HFFc6 (cell line): ENCODE measurements around the gene SLC6A3. TPM values are rescaled to one million over a fixed set of nuclear protein-coding genes. Genes with fewer than 3 reads are reported as not detected.

ENCODE experiments used
- DNase-seq: peaks from one replicate; pipeline ENCODE4 v3.0.0-alpha.2; 2018
- H3K27ac Mint-ChIP-seq: 2 replicates; pipeline ENCODE4 v1.8.0; 2020; ENCODE audit warnings: mild to moderate bottlenecking, mixed read lengths
- H3K27me3 Mint-ChIP-seq: 2 replicates; pipeline ENCODE4 v1.8.0; 2021; ENCODE audit warnings: mild to moderate bottlenecking, moderate library complexity, mixed read lengths; ENCODE audit not compliant: insufficient read depth
- H3K36me3 Mint-ChIP-seq: 2 replicates; pipeline ENCODE4 v1.8.0; 2021; ENCODE audit warnings: low read depth, mixed read lengths
- H3K4me1 Mint-ChIP-seq: 2 replicates; pipeline ENCODE4 v1.8.0; 2020; ENCODE audit warnings: low read depth, mixed read lengths
- H3K4me3 Mint-ChIP-seq: 2 replicates; pipeline ENCODE4 v1.8.0; 2020; ENCODE audit warnings: mild to moderate bottlenecking, moderate library complexity, mixed read lengths
- H3K9me3 Mint-ChIP-seq: 2 replicates; pipeline ENCODE4 v1.8.0; 2020; ENCODE audit warnings: mild to moderate bottlenecking, mixed read lengths
- total RNA-seq, 6 experiments: library from RNA; stranded (reverse); fragmentation: NEBNext Ultra II Directional; extraction: Animal tissue kit (Norgen Biotek cat#: 25700); gene quantifications; 2 replicates in 1 of 6; 3 replicates in 5 of 6; pipeline ENCODE4 v1.2.3, GENCODE V29; 2021
- TF ChIP-seq, protein P1 (sequence below): fragments of 200-600 bp; sonication (generic); IDR thresholded peaks from 2 replicates; pipeline ENCODE4 v1.5.0; 2021; ENCODE audit warnings: antibody characterized with exemption, mild to moderate bottlenecking

Gene SLC6A3
- total RNA-seq, 6 experiments from 2014 or later: not detected

- peaks cover 7% of the 10 kb centered on the region for H3K36me3 Mint-ChIP-seq
- H3K4me3 Mint-ChIP-seq: no peak overlapping the region
- H3K27ac Mint-ChIP-seq: no peak overlapping the region
- no peak for DNase-seq
- peaks cover 32% of the 10 kb centered on the region for H3K27me3 Mint-ChIP-seq
- no peaks in the 10 kb centered on the region for H3K4me1 Mint-ChIP-seq
- peaks cover 9% of the 10 kb centered on the region for H3K9me3 Mint-ChIP-seq
- TF ChIP-seq, protein P1, sequence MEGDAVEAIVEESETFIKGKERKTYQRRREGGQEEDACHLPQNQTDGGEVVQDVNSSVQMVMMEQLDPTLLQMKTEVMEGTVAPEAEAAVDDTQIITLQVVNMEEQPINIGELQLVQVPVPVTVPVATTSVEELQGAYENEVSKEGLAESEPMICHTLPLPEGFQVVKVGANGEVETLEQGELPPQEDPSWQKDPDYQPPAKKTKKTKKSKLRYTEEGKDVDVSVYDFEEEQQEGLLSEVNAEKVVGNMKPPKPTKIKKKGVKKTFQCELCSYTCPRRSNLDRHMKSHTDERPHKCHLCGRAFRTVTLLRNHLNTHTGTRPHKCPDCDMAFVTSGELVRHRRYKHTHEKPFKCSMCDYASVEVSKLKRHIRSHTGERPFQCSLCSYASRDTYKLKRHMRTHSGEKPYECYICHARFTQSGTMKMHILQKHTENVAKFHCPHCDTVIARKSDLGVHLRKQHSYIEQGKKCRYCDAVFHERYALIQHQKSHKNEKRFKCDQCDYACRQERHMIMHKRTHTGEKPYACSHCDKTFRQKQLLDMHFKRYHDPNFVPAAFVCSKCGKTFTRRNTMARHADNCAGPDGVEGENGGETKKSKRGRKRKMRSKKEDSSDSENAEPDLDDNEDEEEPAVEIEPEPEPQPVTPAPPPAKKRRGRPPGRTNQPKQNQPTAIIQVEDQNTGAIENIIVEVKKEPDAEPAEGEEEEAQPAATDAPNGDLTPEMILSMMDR: no peak
Observed at GRCh38 chr5:1448511-1449011, 3.3 kb upstream of the SLC6A3 start.

- Mint-ChIP-seq H3K36me3 (no peaks in the 10 kb centered on the region; the same call in 1 of the 2 replicates), H3K4me1 (no peaks in the 10 kb centered on the region), H3K27me3 (peaks cover 38% of the 10 kb centered on the region), H3K27ac (no peak overlapping the region), H3K4me3 (no peak overlapping the region), H3K9me3 (peaks cover 2% of the 10 kb centered on the region; the same call in 1 of the 2 replicates)
- TF ChIP-seq, protein P1: no peak
- no peak for DNase-seq
Observed at GRCh38 chr5:1447671-1448361, 2.6 kb upstream of the SLC6A3 start.

GRCh38 chr5:1446602-1447343 is 1.5 kb upstream of the SLC6A3 start:
- no peak for DNase-seq
- no peaks in the 10 kb centered on the region for H3K36me3 Mint-ChIP-seq
- no peaks in the 10 kb centered on the region for H3K9me3 Mint-ChIP-seq
- H3K4me3 Mint-ChIP-seq: no peak overlapping the region
- TF ChIP-seq, protein P1: no peak
- no peak overlapping the region for H3K27ac Mint-ChIP-seq
- peaks cover 39% of the 10 kb centered on the region for H3K27me3 Mint-ChIP-seq
- no peaks in the 10 kb centered on the region for H3K4me1 Mint-ChIP-seq

DNA sequence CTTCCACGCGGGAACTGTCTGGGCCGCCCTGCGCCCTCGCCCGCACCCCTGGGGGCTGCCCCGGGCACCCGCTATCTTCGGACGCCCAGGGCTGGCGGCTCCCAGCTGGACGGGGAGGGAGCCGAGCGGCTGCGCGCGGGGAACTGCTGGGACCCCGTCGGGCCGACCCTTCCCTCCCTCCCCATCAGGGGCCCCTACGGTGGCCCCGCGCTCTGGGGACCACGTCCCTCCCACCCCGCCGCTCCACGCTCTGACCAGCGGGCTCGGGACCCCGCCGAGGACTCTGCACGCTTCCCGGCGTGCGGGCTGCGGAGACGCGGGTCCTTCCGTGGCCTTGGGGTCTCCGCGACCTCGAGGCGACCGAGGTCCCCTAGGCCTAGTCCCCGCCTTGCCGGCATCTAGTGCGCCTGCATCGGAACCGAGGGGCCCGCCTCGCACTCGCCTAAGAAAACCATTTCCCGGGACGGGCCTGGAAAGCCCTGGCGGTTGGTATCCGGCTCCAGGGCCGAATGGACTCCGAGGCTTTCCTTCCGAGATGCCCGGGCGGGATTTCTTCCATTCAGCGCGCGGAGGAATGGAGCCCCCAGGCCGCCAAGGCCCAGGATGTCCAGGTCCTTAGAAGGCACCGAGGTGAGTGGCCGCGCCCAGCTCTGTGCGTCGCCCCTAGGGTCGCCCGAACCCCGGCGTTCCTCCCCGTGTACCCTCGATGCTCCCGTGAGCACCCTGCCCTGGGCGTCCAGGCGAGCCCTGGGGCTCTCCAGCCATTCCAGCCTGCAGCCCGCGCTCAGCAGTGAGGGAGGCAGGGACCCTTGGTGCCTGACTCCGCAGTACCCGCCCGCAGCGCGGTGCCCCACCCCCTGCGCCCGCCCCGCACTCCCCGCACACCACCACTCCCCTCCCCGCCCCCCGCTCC is 705 bp upstream of the SLC6A3 start:
- no peak overlapping the region for H3K4me3 Mint-ChIP-seq

More for the DNA sequence above, 705 bp upstream of the SLC6A3 start:
- Mint-ChIP-seq H3K27me3 (peaks cover 40% of the 10 kb centered on the region), H3K27ac (no peak overlapping the region), H3K9me3 (peaks cover under 1% of the 10 kb centered on the region; the same call in 1 of the 2 replicates), H3K4me1 (no peaks in the 10 kb centered on the region), H3K36me3 (no peaks in the 10 kb centered on the region)
- no peak for DNase-seq
- TF ChIP-seq, protein P1: no peak
